Activated gamma-delta T cell treated with Interleukin-2 at 50 U/mL for 16 hours (primary cell): Measurements from ENCODE around the gene INPPL1.
"Not testable (repeated sequence)": the region's sequence is repeated elsewhere in the genome, so short reads cannot be mapped to it uniquely, and the experiment has no call there.

ENCODE experiments used
- DNase-seq: peaks from one replicate; pipeline ENCODE4 v3.0.0-alpha.2; 2020

INPPL1 gene

GRCh38 chr11:72247584-72247983 is 23.0 kb downstream of the INPPL1 start:
- no peak for DNase-seq

DNA sequence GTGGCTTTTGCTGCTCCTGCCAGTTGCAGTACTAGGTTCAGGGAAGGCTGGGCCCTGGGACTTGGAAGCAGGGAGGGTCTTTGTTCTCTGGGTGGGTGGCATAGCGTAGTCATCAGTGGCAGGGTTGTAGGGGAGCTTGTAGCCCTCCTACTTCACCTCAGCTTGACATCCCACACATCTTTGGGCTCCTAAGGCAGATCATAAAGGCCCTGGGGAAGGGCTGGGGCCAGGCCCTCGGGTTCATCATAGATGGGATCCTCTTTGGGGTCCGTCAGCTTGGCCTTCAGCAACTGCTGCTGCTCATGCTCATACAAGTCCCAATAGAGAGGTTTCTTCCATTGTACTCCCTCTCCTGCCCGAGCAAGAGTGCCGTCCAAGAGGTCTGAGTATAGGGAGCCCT is 25.4 kb downstream of the INPPL1 start:
- DNase-seq, result no peak

DNA sequence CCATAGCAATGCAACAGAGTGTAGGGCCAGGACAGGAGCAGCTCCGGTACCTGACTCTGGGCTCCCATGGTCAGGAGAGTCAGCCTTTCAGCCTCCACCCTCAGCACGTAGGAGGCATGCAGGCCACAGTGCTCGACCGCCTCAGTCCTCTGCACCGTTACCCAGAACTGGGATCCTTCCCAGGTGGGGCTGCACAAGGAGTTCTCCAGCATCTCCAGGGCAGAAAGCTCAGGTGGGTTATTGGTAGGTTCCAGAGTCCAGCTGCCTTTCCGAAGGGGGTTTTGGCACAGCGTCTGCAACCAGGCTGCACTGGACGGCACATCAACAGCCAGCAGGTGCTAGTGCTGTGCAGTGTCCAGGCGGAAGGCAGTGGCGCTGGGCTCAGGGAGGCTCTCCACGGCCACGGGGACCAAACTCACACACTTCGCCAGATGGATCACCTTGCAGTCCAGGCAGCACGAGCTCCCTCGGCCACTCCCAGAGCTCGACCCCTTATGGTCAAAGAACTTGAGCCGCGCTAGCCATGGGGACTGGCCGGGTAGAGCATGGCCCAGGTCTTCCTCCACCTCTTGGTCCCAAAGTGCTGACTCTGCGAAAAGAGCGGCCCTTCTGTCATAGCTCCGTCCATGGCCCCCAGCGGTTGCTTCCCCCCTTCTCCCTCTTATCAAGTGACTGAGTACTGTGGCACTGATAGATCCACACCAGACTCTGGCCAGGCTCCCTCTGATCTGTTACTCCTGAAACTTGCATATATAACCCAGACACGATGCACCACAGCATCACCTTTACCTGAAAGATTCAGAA is 26.3 kb downstream of the INPPL1 start:
- no peak for DNase-seq

- DNase-seq, result no peak
These were observed 27.0 kb downstream of the INPPL1 start for GRCh38 chr11:72251614-72252013.

DNA sequence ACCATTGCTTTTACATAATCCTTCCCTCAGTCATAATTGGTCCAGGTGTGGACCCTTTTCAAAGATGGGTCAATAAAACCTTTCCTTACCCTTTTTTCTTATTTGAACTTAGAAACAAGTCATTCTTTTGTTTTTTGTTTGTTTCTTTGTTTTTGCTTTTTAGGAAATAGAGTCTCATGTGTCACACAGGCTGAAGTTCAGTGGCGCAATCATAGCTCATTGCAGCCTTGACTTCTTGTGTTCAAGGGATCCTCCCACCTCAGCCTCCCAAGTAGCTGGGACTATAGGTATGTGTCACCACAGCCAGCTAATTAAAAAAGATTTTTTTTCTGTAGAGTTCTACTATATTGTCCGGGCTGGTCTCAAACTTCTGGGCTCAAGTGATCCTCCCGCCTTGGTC is 28.8 kb downstream of the INPPL1 start:
- DNase-seq, result no peak

GRCh38 chr11:72254299-72254993 is 29.9 kb downstream of the INPPL1 start:
- no peak for DNase-seq

GRCh38 chr11:72257570-72257969 is 33.0 kb downstream of the INPPL1 start:
- no peak for DNase-seq

DNA sequence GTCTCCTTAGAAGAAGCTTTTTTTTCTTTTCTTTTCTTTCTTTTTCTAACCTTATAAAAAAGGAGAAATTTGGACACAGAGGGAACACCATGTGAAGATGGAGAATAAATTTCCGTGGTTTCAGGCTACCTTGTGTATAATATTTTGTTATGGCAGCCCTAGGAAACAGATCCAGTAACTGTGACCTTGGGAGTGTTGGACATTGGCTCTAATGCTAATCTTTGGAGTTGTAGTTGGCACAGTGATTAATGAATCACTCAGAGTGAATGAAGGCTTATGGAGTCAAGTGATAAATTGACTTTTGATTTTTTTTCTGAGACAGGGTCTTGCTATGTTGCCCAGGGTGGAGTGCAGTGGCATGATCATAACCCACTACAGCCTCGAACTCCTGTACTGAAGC is 34.9 kb downstream of the INPPL1 start:
- DNase-seq, result no peak

DNA sequence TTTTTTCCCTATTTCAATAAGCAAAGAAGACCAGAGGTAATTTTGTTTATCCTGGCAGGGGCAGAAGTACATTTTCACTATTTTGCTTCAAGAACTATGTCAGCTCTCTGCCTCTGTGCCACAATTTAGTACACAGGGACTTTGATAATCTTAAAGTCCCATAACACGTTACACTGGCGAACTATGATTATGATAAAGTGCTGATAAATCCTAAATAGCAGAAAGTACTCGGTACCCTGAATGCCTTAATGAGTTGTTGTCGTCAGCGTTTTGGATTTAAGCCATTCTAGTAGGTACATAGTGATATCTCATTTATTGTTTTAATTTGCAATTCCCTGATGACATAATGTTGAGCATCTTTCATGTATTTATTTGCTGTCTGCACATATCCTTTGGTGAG is 36.0 kb downstream of the INPPL1 start:
- DNase-seq, result no peak

DNA sequence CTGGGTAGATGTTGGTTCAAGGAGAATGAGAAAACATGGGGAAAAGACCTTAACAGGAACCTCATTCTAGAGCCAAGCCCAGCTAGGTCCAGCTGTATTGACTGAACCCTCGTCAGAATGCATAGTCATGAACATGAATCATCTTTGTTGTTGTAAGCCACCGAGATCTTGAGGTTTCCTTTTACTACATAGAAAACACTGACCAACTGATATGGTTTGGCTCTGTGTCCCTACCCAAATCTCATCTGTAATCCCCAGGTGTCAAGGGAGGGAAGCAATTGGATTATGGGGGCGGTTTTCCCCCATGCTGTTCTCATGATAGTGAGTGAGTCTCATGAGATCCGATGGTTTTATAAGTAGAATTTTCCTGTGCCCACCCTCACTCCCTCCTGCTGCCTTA is 38.8 kb downstream of the INPPL1 start:
- no peak for DNase-seq

GRCh38 chr11:72265951-72266350 is 41.4 kb downstream of the INPPL1 start:
- no peak for DNase-seq

DNA sequence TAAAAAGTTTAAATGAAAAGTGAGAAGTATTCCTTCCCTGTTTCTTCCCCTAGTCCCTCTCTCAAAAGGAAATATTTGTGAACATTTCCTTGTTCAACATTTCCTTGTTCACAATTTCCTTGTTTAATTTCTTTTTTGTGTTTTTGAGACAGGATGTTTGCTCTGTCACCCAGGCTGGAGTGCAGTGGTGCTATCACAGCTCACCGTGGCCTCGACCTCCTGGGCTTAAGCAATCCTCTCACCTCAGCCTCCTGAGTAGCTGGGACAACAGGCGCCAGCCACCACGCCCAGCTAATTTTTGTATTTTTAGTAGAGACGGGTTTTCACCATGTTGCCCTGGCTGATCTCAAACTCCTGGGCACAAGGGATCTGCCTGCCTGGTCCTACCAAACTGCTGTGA is 42.4 kb downstream of the INPPL1 start:
- not testable (repeated sequence) for DNase-seq

- no peak for DNase-seq
These were observed 43.5 kb downstream of the INPPL1 start for GRCh38 chr11:72267956-72268617.

- no peak for DNase-seq
These were observed 47.4 kb downstream of the INPPL1 start for GRCh38 chr11:72271980-72272379.

DNA sequence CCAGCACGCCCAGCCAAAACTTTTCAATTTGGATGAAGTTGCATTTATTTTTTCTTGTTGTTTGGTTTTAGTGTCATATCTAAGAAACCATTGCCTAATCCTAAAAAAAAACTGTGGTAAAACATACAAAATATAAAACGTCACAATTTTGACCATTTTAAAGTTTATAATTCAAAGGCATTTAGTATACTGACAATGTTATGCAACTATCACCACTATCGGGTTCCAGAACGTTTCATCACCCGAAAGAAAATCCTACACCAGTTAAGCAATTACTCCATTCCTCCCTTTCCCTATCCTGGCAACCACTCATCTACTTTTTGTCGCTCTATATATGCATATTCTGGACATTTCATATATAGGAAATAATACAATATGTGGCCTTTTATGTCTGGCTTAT is 49.9 kb downstream of the INPPL1 start:
- no peak for DNase-seq

GRCh38 chr11:72278905-72279304 is 54.3 kb downstream of the INPPL1 start:
- DNase-seq, result no peak

DNA sequence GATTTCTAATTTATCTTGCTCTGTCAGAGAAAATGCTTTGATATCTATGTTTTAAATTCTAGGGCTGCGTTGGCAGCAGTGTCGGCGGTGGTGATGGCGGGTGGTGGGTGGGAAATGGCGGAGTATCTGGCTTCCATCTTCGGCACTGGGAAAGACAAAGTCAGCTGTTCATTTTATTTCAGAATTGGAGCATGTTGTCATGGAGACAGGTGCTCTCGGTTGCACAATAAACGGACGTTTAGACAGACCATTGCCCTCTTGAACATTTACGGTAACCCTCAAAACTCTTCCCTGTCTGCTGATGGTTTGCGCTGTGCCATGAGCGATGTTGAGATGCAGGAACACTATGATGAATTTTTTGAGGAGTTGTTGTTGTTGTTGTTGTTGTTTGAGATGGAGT is 55.5 kb downstream of the INPPL1 start:
- no peak for DNase-seq

DNA sequence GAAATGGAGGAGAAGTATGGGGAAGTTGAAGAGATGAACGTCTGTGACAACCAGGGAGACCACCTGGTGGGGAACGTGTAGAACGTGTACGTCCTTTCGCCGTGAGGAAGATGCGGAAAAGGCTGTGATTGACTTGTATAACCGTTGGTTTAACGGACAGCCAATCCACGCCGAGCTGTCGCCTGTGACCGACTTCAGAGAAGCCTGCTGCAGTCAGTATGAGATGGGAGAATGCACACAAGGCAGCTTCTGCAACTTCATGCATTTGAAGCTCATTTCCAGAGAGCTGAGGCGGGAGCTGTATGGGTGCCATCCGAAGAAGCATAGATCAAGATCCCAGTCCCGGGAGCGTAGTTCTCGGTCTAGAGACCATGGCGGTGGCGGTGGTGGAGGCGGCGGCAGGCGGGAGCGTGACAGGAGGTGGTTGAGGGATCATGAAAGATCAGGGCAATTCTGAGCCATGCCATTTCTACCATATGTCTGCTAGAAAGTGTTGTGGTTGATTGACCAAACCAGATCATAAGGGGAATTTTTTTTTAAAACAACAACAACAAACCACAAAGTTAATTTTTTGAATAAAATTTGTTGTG is 56.3 kb downstream of the INPPL1 start:
- DNase-seq, result no peak

DNA sequence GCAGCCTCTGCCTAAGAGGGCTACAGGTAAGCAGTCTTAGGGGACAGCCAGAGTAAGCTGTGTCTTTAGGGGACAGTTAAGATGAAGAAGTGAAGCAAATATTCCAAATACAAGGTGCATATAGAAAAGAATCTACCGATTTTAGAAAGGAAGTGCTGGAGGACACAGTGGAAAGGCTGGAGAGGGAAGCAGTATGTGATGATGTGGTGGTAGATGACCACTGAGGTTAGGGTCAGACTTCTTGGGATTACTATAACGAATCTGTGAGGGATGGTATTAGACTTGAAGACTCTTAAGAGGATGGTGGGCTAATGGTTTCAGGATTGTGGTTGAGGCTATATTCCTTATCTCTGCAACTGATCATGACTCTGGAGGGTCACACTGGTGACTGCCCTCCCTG is 59.4 kb downstream of the INPPL1 start:
- no peak for DNase-seq

DNA sequence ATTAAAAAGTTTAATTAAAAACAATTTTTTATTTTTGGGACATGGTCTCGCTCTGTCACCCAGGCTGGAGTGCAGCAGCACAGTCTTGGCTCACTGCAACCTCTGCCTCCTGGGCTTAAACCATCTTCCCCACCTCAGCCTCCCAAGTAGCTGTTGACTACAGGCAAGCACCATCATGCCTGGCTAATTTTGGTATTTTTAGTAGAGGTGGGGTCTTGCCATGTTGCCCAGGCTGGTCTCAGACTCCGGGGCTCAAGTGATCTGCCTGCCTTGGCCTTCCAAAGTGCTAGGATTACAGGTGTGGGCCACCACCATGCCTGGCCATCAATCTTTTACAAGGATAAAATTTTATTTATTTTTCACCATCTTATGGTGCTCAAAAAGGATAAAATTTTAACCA is 62.7 kb downstream of the INPPL1 start:
- no peak for DNase-seq
